Glomerular endothelial cell (primary cell): ENCODE data around the gene BAZ2A. TPM values are rescaled to one million over a fixed set of nuclear protein-coding genes. Genes with fewer than 3 reads are reported as not detected.
"Not testable (repeated sequence)": the region's sequence is repeated elsewhere in the genome, so short reads cannot be mapped to it uniquely, and the experiment has no call there.

Experiments
- DNase-seq: peaks from one replicate; pipeline ENCODE4 v3.0.0-alpha.2; 2011; ENCODE audit warnings: low read depth, low spot score; ENCODE audit errors: extremely low read depth
- total RNA-seq: library from RNA; depleted of rRNA; stranded (reverse); fragments of >200 nt; gene quantifications from 2 replicates; pipeline ENCODE4 v1.2.3, GENCODE V29; 2015

The BAZ2A gene
- total RNA-seq: 61.5 and 112 TPM in 2 replicates

GRCh38 chr12:56630180-56630632 lies at the start of gene BAZ2A:
Gene BAZ2A, minus strand, starts transcription at chr12:56630326. Its CDS starts 12,796 bp downstream, at chr12:56617530.
- no peak for DNase-seq

- DNase-seq: no peak
These were observed 48.7 kb upstream of the BAZ2A start for GRCh38 chr12:56678852-56679251.

GRCh38 chr12:56677680-56678079 lies 47.6 kb upstream of the BAZ2A start:
- no peak for DNase-seq

DNA sequence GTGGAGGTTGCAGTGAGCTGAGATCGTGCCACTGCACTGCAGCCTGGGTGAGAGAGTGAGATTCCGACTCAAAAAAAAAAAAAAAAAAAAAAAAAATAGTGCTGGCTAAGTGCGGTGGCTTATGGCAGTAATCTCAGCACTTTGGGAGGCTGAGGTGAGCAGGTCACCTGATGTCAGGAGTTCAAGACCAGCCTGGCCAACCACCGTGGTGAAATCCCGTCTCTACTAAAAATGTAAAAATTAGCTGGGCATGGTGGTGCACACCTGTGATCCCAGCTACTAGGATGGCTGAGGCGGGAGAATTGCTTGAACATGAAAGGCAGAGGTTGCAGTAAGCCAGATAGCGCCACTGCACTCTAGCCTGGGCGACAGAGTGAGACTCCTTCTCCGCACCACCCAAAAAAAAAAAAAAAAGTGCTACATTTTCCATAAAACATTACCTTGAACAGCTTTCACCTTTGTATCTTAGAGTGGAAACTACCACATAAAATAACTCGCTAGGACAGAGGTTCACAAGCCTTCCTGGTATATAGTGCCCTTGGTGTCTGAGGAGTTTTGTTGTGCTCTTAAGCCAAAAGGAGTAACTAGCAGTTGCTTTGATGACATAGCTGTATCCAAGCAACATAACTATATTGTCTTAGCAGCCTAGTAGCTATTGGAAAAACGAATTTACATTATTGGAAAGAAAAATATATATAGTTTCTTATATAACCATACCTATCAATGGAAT lies 46.9 kb upstream of the BAZ2A start:
- no peak for DNase-seq

GRCh38 chr12:56671608-56672007 lies 41.5 kb upstream of the BAZ2A start:
- DNase-seq: no peak

GRCh38 chr12:56670836-56671235 lies 40.7 kb upstream of the BAZ2A start:
- no peak for DNase-seq

- DNase-seq: no peak
These were observed 38.0 kb upstream of the BAZ2A start for GRCh38 chr12:56668197-56668457.

- DNase-seq: no peak
These were observed 32.0 kb upstream of the BAZ2A start for GRCh38 chr12:56661979-56662638.

- DNase-seq: no peak
These were observed 31.4 kb upstream of the BAZ2A start for GRCh38 chr12:56661560-56661959.

DNA sequence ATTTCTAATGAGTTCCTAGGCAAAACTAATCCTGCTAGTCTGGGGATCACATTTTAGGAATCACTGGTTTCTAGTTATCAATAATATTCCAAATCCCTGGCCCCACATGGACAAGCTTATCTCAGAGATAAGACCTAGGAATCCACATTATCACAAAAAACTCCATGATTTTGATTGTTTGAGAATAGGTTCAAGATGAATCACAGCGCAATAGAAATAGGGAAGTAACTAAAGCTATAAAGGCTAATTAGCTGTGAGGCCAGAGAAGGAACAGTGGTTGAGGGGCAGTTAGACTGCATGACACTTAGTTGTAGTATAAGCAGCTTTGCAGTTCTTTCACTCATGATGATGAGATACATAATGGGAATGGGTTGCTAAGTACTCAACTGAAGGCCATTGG lies 28.8 kb upstream of the BAZ2A start:
- DNase-seq: no peak

DNA sequence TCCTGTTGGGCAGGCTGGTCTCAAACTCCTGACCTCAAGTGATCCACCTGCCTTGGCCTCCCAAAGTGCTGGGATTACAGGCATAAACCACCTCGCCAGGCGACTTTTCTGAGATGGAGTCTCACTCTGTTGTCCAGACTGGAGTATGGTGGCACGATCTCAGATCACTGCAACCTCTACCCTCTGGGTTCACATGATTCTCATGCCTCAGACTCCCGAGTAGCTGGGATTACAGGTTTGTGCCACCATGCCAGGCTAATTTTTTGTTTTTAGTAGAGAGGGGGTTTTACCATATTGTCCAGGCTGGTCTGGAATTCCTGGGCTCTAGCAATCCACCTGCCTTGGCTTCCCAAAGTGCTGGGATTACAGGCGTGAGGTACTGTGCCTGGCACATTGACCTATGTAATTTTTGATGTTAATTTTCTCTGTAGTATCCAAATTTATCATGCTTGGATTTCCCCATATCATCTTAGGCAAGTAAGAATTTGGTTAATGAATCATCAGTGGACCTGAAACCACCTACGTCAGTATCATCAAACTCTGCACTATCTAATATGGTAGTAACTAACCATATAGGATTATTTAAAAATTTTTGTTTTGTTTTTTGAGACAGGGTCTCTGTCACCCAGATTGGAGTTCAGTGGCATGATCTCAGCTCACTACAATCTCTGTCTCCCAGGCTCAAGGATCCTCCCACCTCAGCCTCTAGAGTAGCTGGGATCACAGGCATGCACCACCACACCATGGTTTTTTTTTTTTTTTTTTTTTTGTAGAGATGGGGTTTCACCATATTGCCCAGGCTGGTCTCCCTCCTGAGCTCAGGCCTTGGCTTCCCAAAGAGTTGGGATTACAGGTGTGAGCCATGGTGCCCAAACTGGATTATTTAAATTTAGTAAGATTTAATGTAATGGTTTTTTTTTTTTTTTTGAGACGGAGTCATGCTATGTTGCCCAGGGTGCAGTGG lies 27.6 kb upstream of the BAZ2A start:
- no peak for DNase-seq

DNA sequence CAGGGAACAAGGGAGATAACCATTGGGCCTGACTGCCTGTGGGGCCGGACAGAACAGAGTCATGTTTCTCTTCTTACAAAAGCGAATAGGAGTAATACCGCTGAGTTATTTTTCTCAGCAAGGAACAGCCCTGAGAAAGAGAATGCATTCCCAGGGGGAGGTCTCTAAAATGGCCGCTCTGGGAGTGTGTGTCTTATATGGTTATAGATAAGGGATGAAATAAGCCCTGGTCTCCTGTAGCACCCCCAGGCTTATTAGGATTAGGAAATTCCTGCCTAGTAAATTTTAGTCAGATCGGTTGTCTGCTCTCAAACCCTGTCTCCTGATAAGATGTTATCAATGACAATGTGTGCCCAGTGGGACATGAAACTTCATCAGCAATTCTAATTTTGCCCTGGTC lies 23.7 kb upstream of the BAZ2A start:
- not testable (repeated sequence) for DNase-seq

GRCh38 chr12:56648023-56648422 lies 17.9 kb upstream of the BAZ2A start:
- not testable (repeated sequence) for DNase-seq

GRCh38 chr12:56645717-56646446 lies 15.8 kb upstream of the BAZ2A start, which contains the start of gene ATP5F1B:
Gene ATP5F1B, minus strand, starts transcription at chr12:56645984. Its CDS starts 21 bp downstream, at chr12:56645963.
- DNase-seq: peak; percentile 100

DNA sequence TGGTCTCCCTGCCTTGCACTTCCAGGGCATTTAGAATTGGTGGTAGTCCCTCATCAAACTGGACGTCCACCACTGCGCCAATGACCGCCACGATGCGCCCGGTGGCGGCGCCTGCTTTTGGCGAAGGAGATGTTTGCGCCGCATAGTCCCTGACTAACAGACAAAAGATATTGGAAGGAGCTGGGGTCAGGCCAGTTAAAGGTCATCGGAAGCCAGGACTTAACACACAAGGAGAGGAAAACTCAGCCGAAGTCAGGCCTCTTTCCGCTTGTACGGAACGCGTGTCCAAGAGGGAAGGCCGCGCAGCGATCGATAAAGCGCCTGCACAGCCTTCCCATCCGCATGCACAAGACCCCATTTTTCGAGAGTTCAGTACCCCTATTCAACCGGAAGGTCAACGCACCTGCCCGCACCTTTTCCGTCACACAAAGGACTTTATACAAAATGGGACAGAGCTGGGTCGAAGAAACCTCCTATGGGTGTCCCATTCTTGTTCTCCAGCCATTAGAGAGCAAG lies 15.1 kb upstream of the BAZ2A start:
- DNase-seq: no peak

- DNase-seq: no peak
These were observed 14.5 kb upstream of the BAZ2A start for GRCh38 chr12:56644654-56645053.

- DNase-seq: no peak
These were observed 11.1 kb upstream of the BAZ2A start for GRCh38 chr12:56641219-56641618.

DNA sequence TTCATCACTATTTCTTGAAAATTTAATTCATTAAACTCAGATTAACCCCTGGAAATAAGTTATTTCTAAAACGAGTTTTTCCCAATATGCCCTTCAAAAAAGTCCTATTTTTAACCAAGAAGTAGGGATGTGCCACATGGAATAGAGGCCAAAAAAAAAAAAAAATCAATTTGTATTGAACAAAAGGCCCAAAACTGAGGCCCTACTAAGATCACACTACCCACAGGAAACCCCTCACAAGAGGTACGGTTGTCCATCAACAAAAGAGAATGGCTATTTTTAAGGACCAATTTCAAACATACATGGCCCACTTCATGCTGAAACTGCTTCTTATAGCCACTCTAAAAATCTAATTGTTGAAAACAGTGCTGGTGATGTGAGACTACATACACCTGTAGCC lies 7.5 kb upstream of the BAZ2A start:
- no peak for DNase-seq

DNA sequence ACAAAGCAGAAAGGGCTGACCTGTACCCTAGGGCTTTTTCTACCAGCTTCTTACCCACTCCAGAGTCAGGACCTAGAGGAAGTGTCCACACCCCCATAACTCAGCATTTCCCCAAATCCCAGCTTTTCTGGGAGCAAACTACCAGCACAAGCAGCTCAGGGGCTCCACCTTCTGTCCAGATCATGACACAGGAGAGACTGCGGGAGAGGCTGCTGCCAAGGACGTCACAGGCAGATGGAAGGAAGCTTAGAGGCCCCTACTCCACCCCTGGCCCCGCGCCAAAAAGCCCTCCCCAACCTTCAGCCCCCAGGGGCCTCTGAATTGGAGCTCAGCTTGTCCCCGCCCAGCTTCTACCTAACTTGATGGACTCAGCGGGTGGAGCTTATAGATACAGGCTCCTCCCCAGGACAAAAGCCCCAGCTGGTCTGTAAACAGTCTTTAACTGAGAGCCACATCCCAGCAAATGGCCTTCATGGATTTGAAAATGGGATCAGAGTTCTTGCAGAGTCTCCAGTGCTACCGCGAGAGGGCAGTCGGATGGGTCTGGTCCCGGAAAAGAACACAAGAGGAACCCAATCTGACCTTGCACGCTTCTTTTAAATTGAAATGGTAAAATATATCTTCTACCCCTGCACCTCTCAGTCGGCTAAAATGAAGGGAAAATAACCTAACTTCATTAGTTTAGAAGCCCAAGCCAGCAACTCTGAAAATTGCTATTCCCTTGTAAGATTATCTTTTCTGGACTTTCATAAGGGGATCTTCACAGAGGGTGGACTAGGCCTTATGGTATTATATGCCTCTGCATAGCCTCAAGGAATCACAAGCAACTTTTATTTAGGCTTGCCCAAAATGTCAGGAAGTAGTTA lies 6.8 kb upstream of the BAZ2A start:
- peak; percentile 94 for DNase-seq
